ENCODE data around the gene SNX24. TPM values are rescaled to one million over a fixed set of nuclear protein-coding genes. Genes with fewer than 3 reads are reported as not detected.

The SNX24 gene
- total and polyA plus RNA-seq, 2 of the 4 experiments (the other 2 are of a cell fraction), result 13.8 to 15.0 TPM

DNA sequence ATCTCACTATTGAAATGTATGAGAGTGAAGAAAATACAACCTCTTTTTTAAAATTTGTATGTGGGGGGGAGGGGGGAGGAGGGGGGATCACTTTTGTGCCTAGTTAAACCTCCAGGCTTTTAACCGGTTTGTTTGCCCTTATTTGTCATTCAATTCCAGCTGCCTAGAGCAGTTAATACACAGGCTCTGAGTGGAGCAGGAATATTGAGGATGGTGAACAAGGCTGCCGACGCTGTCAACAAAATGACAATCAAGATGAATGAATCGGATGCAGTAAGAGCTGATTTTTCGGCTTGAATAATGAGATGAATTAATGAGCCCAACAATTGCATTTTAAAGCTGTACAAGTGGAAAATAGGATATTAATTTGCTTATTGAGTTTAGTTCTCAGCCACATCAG lies 28.7 kb upstream of the SNX24 start:
- intact Hi-C loops (cut with micrococcal nuclease) (loop anchor here (2.0 kb wide), 1 partner anchor 20 kb away; no protein-coding TSS in a partner anchor), in situ Hi-C loops (cut with MboI; ENCODE audit: low sequenced_read_pairs) (no loop called here), dilution Hi-C loops (cut with HindIII; ENCODE audit: low sequenced_read_pairs, unreplicated experiment) (no loop called here)
- Histone ChIP-seq H3K9ac (ENCODE audit: low read depth, low read length) (no peak overlapping the region), H3K4me2 (ENCODE audit: low read depth, low read length) (no peak overlapping the region), H3K27me3 (ENCODE audit: control insufficient read depth, insufficient read depth, low read length) (no peaks in the 10 kb centered on the region), H2BK5ac (ENCODE audit: low read depth, low read length, poor library complexity, severe bottlenecking) (no peak overlapping the region), H3K36me3 (ENCODE audit: control insufficient read depth, insufficient read depth, low read length) (peaks cover 2% of the 10 kb centered on the region; the same call in 1 of the 2 replicates), H4K20me1 (ENCODE audit: insufficient read depth, low read length) (no peaks in the 10 kb centered on the region), H4K5ac (ENCODE audit: low read depth, low read length) (no peak overlapping the region), H4K8ac (ENCODE audit: low read depth in 2 of 2, low read length in 2 of 2) (no peak overlapping the region), H3K23ac (ENCODE audit: low read depth, low read length) (no peak overlapping the region), H4K91ac (ENCODE audit: insufficient read depth, low read depth, low read length) (no peak overlapping the region), H3K4ac (ENCODE audit: low read depth, low read length) (no peak overlapping the region), H2AFZ (replicated peaks; ENCODE audit: low read length, poor library complexity) (no peak overlapping the region), H2BK15ac (ENCODE audit: low read depth, low read length) (no peak overlapping the region), H3K9me3 (ENCODE audit: control insufficient read depth, insufficient read depth, low read length) (no peaks in the 10 kb centered on the region), H3K9me1 (ENCODE audit: insufficient read depth, low read length) (no peaks in the 10 kb centered on the region), H3K4me1 (ENCODE audit: control insufficient read depth, insufficient read depth, low read length) (no peaks in the 10 kb centered on the region), H2AK9ac (replicated peaks; ENCODE audit: low read depth, low read length, poor library complexity) (no peak overlapping the region), H3K4me3 (ENCODE audit: insufficient read depth, low read depth, low read length) (no peak overlapping the region), H3K27ac (ENCODE audit: insufficient read depth, low read length) (no peak overlapping the region), H2BK120ac (ENCODE audit: low read depth, low read length) (no peak overlapping the region), H2AK5ac (ENCODE audit: low read depth, low read length) (no peak overlapping the region), H3K56ac (ENCODE audit: extremely low read depth, insufficient read depth, low read length) (no peak overlapping the region), H3K14ac (replicated peaks; ENCODE audit: low read depth, low read length) (no peak overlapping the region), H2BK20ac (ENCODE audit: low read depth, low read length) (no peak overlapping the region), H3K18ac (ENCODE audit: low read depth, low read length) (no peak overlapping the region), H3K79me1 (ENCODE audit: low read depth in 1 of 2, low read length in 2 of 2) (no peaks in the 10 kb centered on the region)
- ATAC-seq (ENCODE audit: low read depth) (no peak), DNase-seq (no peak)
- ChIA-PET CTCF (no interaction called here), POLR2A (ENCODE audit: unreplicated experiment) (no interaction called here)
- TF ChIP-seq MAZ (IDR thresholded peaks at IDR 0.05; ENCODE audit: borderline replicate concordance, low read depth, low read length), result no peak
- no peak for TF ChIP-seq BHLHE40 (IDR thresholded peaks at IDR 0.05; ENCODE audit: low read depth, low read length)
- no peak for TF ChIP-seq ELK1 (IDR thresholded peaks at IDR 0.05; ENCODE audit: borderline replicate concordance, low read depth, low read length)
- TF ChIP-seq RCOR1 (IDR thresholded peaks at IDR 0.05; ENCODE audit: insufficient replicate concordance, low read length), result no peak
- no peak for TF ChIP-seq MAFK (IDR thresholded peaks at IDR 0.05; ENCODE audit: low read depth, low read length)
- TF ChIP-seq, protein P1, sequence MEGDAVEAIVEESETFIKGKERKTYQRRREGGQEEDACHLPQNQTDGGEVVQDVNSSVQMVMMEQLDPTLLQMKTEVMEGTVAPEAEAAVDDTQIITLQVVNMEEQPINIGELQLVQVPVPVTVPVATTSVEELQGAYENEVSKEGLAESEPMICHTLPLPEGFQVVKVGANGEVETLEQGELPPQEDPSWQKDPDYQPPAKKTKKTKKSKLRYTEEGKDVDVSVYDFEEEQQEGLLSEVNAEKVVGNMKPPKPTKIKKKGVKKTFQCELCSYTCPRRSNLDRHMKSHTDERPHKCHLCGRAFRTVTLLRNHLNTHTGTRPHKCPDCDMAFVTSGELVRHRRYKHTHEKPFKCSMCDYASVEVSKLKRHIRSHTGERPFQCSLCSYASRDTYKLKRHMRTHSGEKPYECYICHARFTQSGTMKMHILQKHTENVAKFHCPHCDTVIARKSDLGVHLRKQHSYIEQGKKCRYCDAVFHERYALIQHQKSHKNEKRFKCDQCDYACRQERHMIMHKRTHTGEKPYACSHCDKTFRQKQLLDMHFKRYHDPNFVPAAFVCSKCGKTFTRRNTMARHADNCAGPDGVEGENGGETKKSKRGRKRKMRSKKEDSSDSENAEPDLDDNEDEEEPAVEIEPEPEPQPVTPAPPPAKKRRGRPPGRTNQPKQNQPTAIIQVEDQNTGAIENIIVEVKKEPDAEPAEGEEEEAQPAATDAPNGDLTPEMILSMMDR (conservative IDR thresholded peaks at IDR 0.05; ENCODE audit: low read depth, low read length), result no peak
- no peak for TF ChIP-seq CHD1 (IDR thresholded peaks at IDR 0.05; ENCODE audit: low read depth, low read length)
- TF ChIP-seq CEBPB (IDR thresholded peaks at IDR 0.05; ENCODE audit: low read depth, low read length), result no peak
- TF ChIP-seq RAD21 (IDR thresholded peaks at IDR 0.05; ENCODE audit: low read length), result no peak
- TF ChIP-seq POLR2A (IDR thresholded peaks at IDR 0.05; ENCODE audit: low read depth, low read length), result no peak
- TF ChIP-seq MXI1 (IDR thresholded peaks at IDR 0.05; ENCODE audit: borderline replicate concordance, low read depth, low read length), result no peak
- no peak for TF ChIP-seq NFE2L2 (IDR thresholded peaks at IDR 0.05; ENCODE audit: low read depth, low read length)
- TF ChIP-seq SMC3 (IDR thresholded peaks at IDR 0.05; ENCODE audit: low read depth, low read length), result no peak
- no peak for TF ChIP-seq FOS (IDR thresholded peaks at IDR 0.05; ENCODE audit: low read depth, low read length)
- no peak for TF ChIP-seq USF2 (IDR thresholded peaks at IDR 0.05; ENCODE audit: low read depth, low read length)
- TF ChIP-seq RFX5 (IDR thresholded peaks at IDR 0.05; ENCODE audit: low read depth, low read length), result no peak
- WGBS, 2 experiments (ENCODE audit: extremely low coverage in 2 of 2, insufficient read length in 1 of 2), result 83% methylated on average over 4 of the region's 5 CpGs; no CpG with 5 or more reads in 1 of the 2 experiments
- no TSS peak for BruUV-seq (replicated peaks)
